Esophagus squamous epithelium (tissue), 4 donors: ENCODE measurements around the gene RPRML.

ENCODE experiments used
- CTCF ChIP-seq, 6 experiments: fragments of 450-650 bp in 4 of 6; fragments of 200-600 bp in 2 of 6; sonication (generic) in 2 of 6; IDR thresholded peaks; one replicate each; pipeline ENCODE4 v1.5.1; 2016 to 2019; ENCODE audit warnings: antibody characterized with exemption in 6 of 6, mild to moderate bottlenecking in 4 of 6, moderate library complexity in 4 of 6
- POLR2A ChIP-seq, 4 donors: fragments of 450-650 bp; IDR thresholded peaks; one replicate each; pipeline ENCODE4 v1.6.1; 2017; ENCODE audit warnings: antibody characterized with exemption in 4 of 4, mild to moderate bottlenecking in 4 of 4, moderate library complexity in 3 of 4

- TF ChIP-seq CTCF (IDR thresholded peaks at IDR 0.05) (no peak), POLR2A (IDR thresholded peaks at IDR 0.05) (no peak)
These were observed 30.9 kb upstream of the RPRML start for GRCh38 chr17:47009759-47010594.
